ENCODE results near the gene SPESP1.
"Not testable (repeated sequence)": the region's sequence is repeated elsewhere in the genome, so short reads cannot be mapped to it uniquely, and the experiment has no call there.

Gene SPESP1

GRCh38 chr15:68957696-68958095, 27.4 kb downstream of the SPESP1 start:
- H3K4me1 ChIP-seq (ENCODE audit: control insufficient read depth in 2 of 2, insufficient read depth in 1 of 2, low read depth in 1 of 2, low read length in 2 of 2), result no peaks in the 10 kb centered on the region
- H4K91ac ChIP-seq (ENCODE audit: low read depth, low read length, poor library complexity), result no peak overlapping the region
- peaks cover 0 to 2% of the 10 kb centered on the region in 2 donors for H3K9me3 ChIP-seq (replicated peaks in 1 of 2; ENCODE audit: control insufficient read depth in 2 of 2, insufficient read depth in 1 of 2, low read depth in 1 of 2, low read length in 2 of 2)
- no peaks in the 10 kb centered on the region for H3K36me3 ChIP-seq (replicated peaks in 1 of 2; ENCODE audit: control insufficient read depth in 2 of 2, insufficient read depth in 2 of 2, low read length in 2 of 2)
- H3K4ac ChIP-seq (ENCODE audit: low read length), result no peak overlapping the region
- H3K9ac ChIP-seq (ENCODE audit: low read depth, low read length, poor library complexity), result no peak overlapping the region
- H2AFZ ChIP-seq (ENCODE audit: low read length), result no peak overlapping the region
- H3K79me1 ChIP-seq (ENCODE audit: low read depth, low read length), result no peaks in the 10 kb centered on the region
- H2BK5ac ChIP-seq (ENCODE audit: low read length), result no peak overlapping the region
- no peak overlapping the region for H4K8ac ChIP-seq (ENCODE audit: low read depth, low read length)
- DNase-seq (ENCODE audit: low spot score), result no peak
- no peak overlapping the region for H3K4me3 ChIP-seq (ENCODE audit: low read length in 2 of 2)
- H3K18ac ChIP-seq (ENCODE audit: low read length), result no peak overlapping the region
- no peak overlapping the region for H2AK5ac ChIP-seq (ENCODE audit: low read depth, low read length)
- no peak overlapping the region for H2BK15ac ChIP-seq (ENCODE audit: low read length)
- H2BK12ac ChIP-seq (ENCODE audit: low read length), result no peak overlapping the region
- H3K27ac ChIP-seq (replicated peaks; ENCODE audit: low read length), result no peak overlapping the region
- H3K14ac ChIP-seq (ENCODE audit: low read length), result no peak overlapping the region
- WGBS, 2 donors (ENCODE audit: extremely low coverage in 2 of 2, insufficient read length in 2 of 2, insufficient replicate concordance in 1 of 2), result no CpG with 5 or more reads among the region's 3 CpGs
- no peaks in the 10 kb centered on the region for H3K27me3 ChIP-seq (ENCODE audit: control insufficient read depth in 3 of 3, insufficient read depth in 3 of 3, low read depth in 1 of 3, low read length in 3 of 3)
- H3K4me2 ChIP-seq (ENCODE audit: insufficient read depth, low read length, poor library complexity, severe bottlenecking), result no peak overlapping the region
- no peak overlapping the region for H3K23ac ChIP-seq (ENCODE audit: low read depth, low read length, poor library complexity)
- no peak overlapping the region for H2BK120ac ChIP-seq (ENCODE audit: low read depth, low read length)

GRCh38 chr15:68958597-68958996, 28.3 kb downstream of the SPESP1 start:
- no CpG with 5 or more reads among the region's 1 CpG for WGBS, 2 donors (ENCODE audit: extremely low coverage in 2 of 2, insufficient read length in 2 of 2, insufficient replicate concordance in 1 of 2)
- DNase-seq (ENCODE audit: low spot score), result no peak
- H4K91ac ChIP-seq (ENCODE audit: low read depth, low read length, poor library complexity), result no peak overlapping the region

GRCh38 chr15:68962465-68962864, 32.1 kb downstream of the SPESP1 start:
- no peak overlapping the region for H3K18ac ChIP-seq (ENCODE audit: low read length)
- no peak overlapping the region for H3K4me2 ChIP-seq (ENCODE audit: insufficient read depth, low read length, poor library complexity, severe bottlenecking)

More at GRCh38 chr15:68958597-68958996, 28.3 kb downstream of the SPESP1 start:
- Histone ChIP-seq H3K4ac (ENCODE audit: low read length) (no peak overlapping the region), H2AK5ac (ENCODE audit: low read depth, low read length) (no peak overlapping the region), H2BK12ac (ENCODE audit: low read length) (no peak overlapping the region), H2BK120ac (ENCODE audit: low read depth, low read length) (no peak overlapping the region), H3K4me2 (ENCODE audit: insufficient read depth, low read length, poor library complexity, severe bottlenecking) (no peak overlapping the region), H4K8ac (ENCODE audit: low read depth, low read length) (no peak overlapping the region), H3K18ac (ENCODE audit: low read length) (no peak overlapping the region), H3K79me1 (ENCODE audit: low read depth, low read length) (no peaks in the 10 kb centered on the region), H3K9me3 (replicated peaks in 1 of 2; ENCODE audit: control insufficient read depth in 2 of 2, insufficient read depth in 1 of 2, low read depth in 1 of 2, low read length in 2 of 2) (peaks cover 0 to 2% of the 10 kb centered on the region in 2 donors), H3K4me3 (ENCODE audit: low read length in 2 of 2) (no peak overlapping the region), H3K23ac (ENCODE audit: low read depth, low read length, poor library complexity) (no peak overlapping the region), H3K9ac (ENCODE audit: low read depth, low read length, poor library complexity) (no peak overlapping the region), H3K14ac (ENCODE audit: low read length) (no peak overlapping the region), H3K4me1 (ENCODE audit: control insufficient read depth in 2 of 2, insufficient read depth in 1 of 2, low read depth in 1 of 2, low read length in 2 of 2) (no peaks in the 10 kb centered on the region), H2BK15ac (ENCODE audit: low read length) (no peak overlapping the region), H2BK5ac (ENCODE audit: low read length) (no peak overlapping the region), H3K36me3 (replicated peaks in 1 of 2; ENCODE audit: control insufficient read depth in 2 of 2, insufficient read depth in 2 of 2, low read length in 2 of 2) (no peaks in the 10 kb centered on the region), H2AFZ (ENCODE audit: low read length) (no peak overlapping the region), H3K27me3 (ENCODE audit: control insufficient read depth in 3 of 3, insufficient read depth in 3 of 3, low read depth in 1 of 3, low read length in 3 of 3) (no peaks in the 10 kb centered on the region), H3K27ac (replicated peaks; ENCODE audit: low read length) (no peak overlapping the region)

GRCh38 chr15:68963719-68964118, 33.4 kb downstream of the SPESP1 start:
- no CpG with 5 or more reads among the region's 7 CpGs for WGBS, 2 donors (ENCODE audit: extremely low coverage in 2 of 2, insufficient read length in 2 of 2, insufficient replicate concordance in 1 of 2)
- not testable (repeated sequence) for H3K14ac ChIP-seq (ENCODE audit: low read length); H3K4me1 ChIP-seq (ENCODE audit: control insufficient read depth in 2 of 2, insufficient read depth in 1 of 2, low read depth in 1 of 2, low read length in 2 of 2); H4K91ac ChIP-seq (ENCODE audit: low read depth, low read length, poor library complexity); H3K23ac ChIP-seq (ENCODE audit: low read depth, low read length, poor library complexity); DNase-seq (ENCODE audit: low spot score); H3K4ac ChIP-seq (ENCODE audit: low read length); H4K8ac ChIP-seq (ENCODE audit: low read depth, low read length); H3K18ac ChIP-seq (ENCODE audit: low read length); H2BK12ac ChIP-seq (ENCODE audit: low read length); H3K9ac ChIP-seq (ENCODE audit: low read depth, low read length, poor library complexity); H2AFZ ChIP-seq (ENCODE audit: low read length); H2BK120ac ChIP-seq (ENCODE audit: low read depth, low read length); H3K36me3 ChIP-seq (replicated peaks in 1 of 2; ENCODE audit: control insufficient read depth in 2 of 2, insufficient read depth in 2 of 2, low read length in 2 of 2); H3K79me1 ChIP-seq (ENCODE audit: low read depth, low read length); H3K4me3 ChIP-seq (ENCODE audit: low read length in 2 of 2); H3K9me3 ChIP-seq (replicated peaks in 1 of 2; ENCODE audit: control insufficient read depth in 2 of 2, insufficient read depth in 1 of 2, low read depth in 1 of 2, low read length in 2 of 2); H2AK5ac ChIP-seq (ENCODE audit: low read depth, low read length); H3K27ac ChIP-seq (replicated peaks; ENCODE audit: low read length); H3K4me2 ChIP-seq (ENCODE audit: insufficient read depth, low read length, poor library complexity, severe bottlenecking); H2BK15ac ChIP-seq (ENCODE audit: low read length); H2BK5ac ChIP-seq (ENCODE audit: low read length); H3K27me3 ChIP-seq (ENCODE audit: control insufficient read depth in 3 of 3, insufficient read depth in 3 of 3, low read depth in 1 of 3, low read length in 3 of 3)

More at GRCh38 chr15:68962465-68962864, 32.1 kb downstream of the SPESP1 start:
- WGBS, 2 donors (ENCODE audit: extremely low coverage in 2 of 2, insufficient read length in 2 of 2, insufficient replicate concordance in 1 of 2), result no CpG with 5 or more reads among the region's 1 CpG
- Histone ChIP-seq H3K27ac (replicated peaks; ENCODE audit: low read length) (no peak overlapping the region), H3K9me3 (replicated peaks in 1 of 2; ENCODE audit: control insufficient read depth in 2 of 2, insufficient read depth in 1 of 2, low read depth in 1 of 2, low read length in 2 of 2) (peaks cover 0 to 2% of the 10 kb centered on the region in 2 donors), H2AK5ac (ENCODE audit: low read depth, low read length) (no peak overlapping the region), H3K14ac (ENCODE audit: low read length) (no peak overlapping the region), H2AFZ (ENCODE audit: low read length) (no peak overlapping the region), H3K4me3 (ENCODE audit: low read length in 2 of 2) (no peak overlapping the region), H3K4ac (ENCODE audit: low read length) (no peak overlapping the region), H3K27me3 (ENCODE audit: control insufficient read depth in 3 of 3, insufficient read depth in 3 of 3, low read depth in 1 of 3, low read length in 3 of 3) (no peaks in the 10 kb centered on the region), H3K36me3 (replicated peaks in 1 of 2; ENCODE audit: control insufficient read depth in 2 of 2, insufficient read depth in 2 of 2, low read length in 2 of 2) (no peaks in the 10 kb centered on the region), H2BK120ac (ENCODE audit: low read depth, low read length) (no peak overlapping the region), H3K9ac (ENCODE audit: low read depth, low read length, poor library complexity) (no peak overlapping the region), H2BK15ac (ENCODE audit: low read length) (no peak overlapping the region), H2BK12ac (ENCODE audit: low read length) (no peak overlapping the region), H3K4me1 (ENCODE audit: control insufficient read depth in 2 of 2, insufficient read depth in 1 of 2, low read depth in 1 of 2, low read length in 2 of 2) (no peaks in the 10 kb centered on the region), H4K8ac (ENCODE audit: low read depth, low read length) (no peak overlapping the region), H2BK5ac (ENCODE audit: low read length) (no peak overlapping the region), H3K79me1 (ENCODE audit: low read depth, low read length) (no peaks in the 10 kb centered on the region), H3K23ac (ENCODE audit: low read depth, low read length, poor library complexity) (no peak overlapping the region), H4K91ac (ENCODE audit: low read depth, low read length, poor library complexity) (no peak overlapping the region)
- DNase-seq (ENCODE audit: low spot score), result no peak
